IMR-90 (cell line): ENCODE data around the gene PIK3CG.

ENCODE experiments used
- CEBPB ChIP-seq: IDR thresholded peaks from 2 replicates; pipeline ENCODE4 v1.6.1; 2012; ENCODE audit warnings: low read depth, low read length, improper control_type of control experiment
- CTCF ChIP-seq: conservative IDR thresholded peaks from 2 replicates; pipeline ENCODE4 v1.5.1; 2012; ENCODE audit warnings: mild to moderate bottlenecking, low read depth, low read length, improper control_type of control experiment
- FOS ChIP-seq: fragments of 150-350 bp; IDR thresholded peaks from 2 replicates; pipeline ENCODE4 v1.6.1; 2016; ENCODE audit warnings: low read depth, low read length
- MAFK ChIP-seq: IDR thresholded peaks from 2 replicates; pipeline ENCODE4 v1.6.1; 2012; ENCODE audit warnings: low read depth, low read length, improper control_type of control experiment
- MAZ ChIP-seq: IDR thresholded peaks from 2 replicates; pipeline ENCODE4 v1.6.1; 2012; ENCODE audit warnings: low read depth, mild to moderate bottlenecking, low read length, improper control_type of control experiment, moderate library complexity, borderline replicate concordance
- NFE2L2 ChIP-seq: fragments of 150-350 bp; IDR thresholded peaks from 2 replicates; pipeline ENCODE4 v1.6.1; 2016; ENCODE audit warnings: low read depth, mild to moderate bottlenecking, low read length
- POLR2A ChIP-seq: IDR thresholded peaks from 2 replicates; pipeline ENCODE4 v1.6.1; 2012; ENCODE audit warnings: mild to moderate bottlenecking, low read depth, low read length
- RAD21 ChIP-seq: IDR thresholded peaks from 2 replicates; pipeline ENCODE4 v1.6.1; 2012; ENCODE audit warnings: low read length, improper control_type of control experiment
- RCOR1 ChIP-seq: IDR thresholded peaks from 2 replicates; pipeline ENCODE4 v1.6.1; 2012; ENCODE audit warnings: mild to moderate bottlenecking, low read length, improper control_type of control experiment; ENCODE audit not compliant: insufficient replicate concordance
- RFX5 ChIP-seq: IDR thresholded peaks from 2 replicates; pipeline ENCODE4 v1.8.0; 2012; ENCODE audit warnings: low read depth, mild to moderate bottlenecking, low read length, moderate library complexity
- SMC3 ChIP-seq: fragments of 150-350 bp; IDR thresholded peaks from 2 replicates; pipeline ENCODE4 v1.6.1; 2016; ENCODE audit warnings: low read depth, mild to moderate bottlenecking, antibody characterized with exemption, low read length, moderate library complexity
- USF2 ChIP-seq: fragments of 150-350 bp; IDR thresholded peaks from 2 replicates; pipeline ENCODE4 v1.6.1; 2017; ENCODE audit warnings: mild to moderate bottlenecking, antibody characterized with exemption, low read length, low read depth
- TF ChIP-seq, protein P1 (sequence below): fragments of 150-350 bp; IDR thresholded peaks from 2 replicates; pipeline ENCODE4 v1.6.1; 2016; ENCODE audit warnings: low read depth, mild to moderate bottlenecking, low read length, moderate library complexity, borderline replicate concordance

DNA sequence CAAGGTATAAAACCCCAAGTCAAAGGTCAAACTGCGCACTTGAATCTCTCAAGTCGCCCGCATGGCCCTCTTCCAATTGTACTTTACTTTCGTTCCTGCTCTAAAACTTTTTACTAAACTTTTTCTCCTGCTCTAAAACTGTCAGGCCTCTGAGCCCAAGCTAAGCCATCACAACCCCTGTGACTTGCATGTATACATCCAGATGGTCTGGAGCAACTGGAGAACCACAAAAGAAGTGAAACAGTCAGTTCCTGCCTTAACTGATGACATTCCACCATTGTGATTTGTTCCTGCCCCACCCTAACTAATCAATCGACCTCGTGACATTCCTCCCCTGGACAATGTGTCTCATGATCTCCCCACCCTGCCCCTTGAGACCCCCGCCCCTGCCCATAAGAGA lies 35.6 kb upstream of the PIK3CG start:
- no peak for TF ChIP-seq POLR2A
- TF ChIP-seq CTCF = no peak
- TF ChIP-seq NFE2L2 = no peak
- TF ChIP-seq SMC3 = no peak
- TF ChIP-seq RAD21 = no peak
- TF ChIP-seq CEBPB = no peak
- TF ChIP-seq, protein P1, sequence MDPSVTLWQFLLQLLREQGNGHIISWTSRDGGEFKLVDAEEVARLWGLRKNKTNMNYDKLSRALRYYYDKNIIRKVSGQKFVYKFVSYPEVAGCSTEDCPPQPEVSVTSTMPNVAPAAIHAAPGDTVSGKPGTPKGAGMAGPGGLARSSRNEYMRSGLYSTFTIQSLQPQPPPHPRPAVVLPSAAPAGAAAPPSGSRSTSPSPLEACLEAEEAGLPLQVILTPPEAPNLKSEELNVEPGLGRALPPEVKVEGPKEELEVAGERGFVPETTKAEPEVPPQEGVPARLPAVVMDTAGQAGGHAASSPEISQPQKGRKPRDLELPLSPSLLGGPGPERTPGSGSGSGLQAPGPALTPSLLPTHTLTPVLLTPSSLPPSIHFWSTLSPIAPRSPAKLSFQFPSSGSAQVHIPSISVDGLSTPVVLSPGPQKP = no peak
- no peak for TF ChIP-seq RFX5
- no peak for TF ChIP-seq FOS
- TF ChIP-seq MAFK = no peak
- TF ChIP-seq USF2 = no peak
- TF ChIP-seq RCOR1 = no peak
- no peak for TF ChIP-seq MAZ
